ENCODE results near the gene ZFYVE19. TPM values are rescaled to one million over a fixed set of nuclear protein-coding genes. Genes with fewer than 3 reads are reported as not detected.
A peak's percentile ranks its signal among the peaks of the same experiment; 100 is the strongest.

The ZFYVE19 gene
- total RNA-seq, 1 donor from 2014 or later, result 34.4 TPM

DNA sequence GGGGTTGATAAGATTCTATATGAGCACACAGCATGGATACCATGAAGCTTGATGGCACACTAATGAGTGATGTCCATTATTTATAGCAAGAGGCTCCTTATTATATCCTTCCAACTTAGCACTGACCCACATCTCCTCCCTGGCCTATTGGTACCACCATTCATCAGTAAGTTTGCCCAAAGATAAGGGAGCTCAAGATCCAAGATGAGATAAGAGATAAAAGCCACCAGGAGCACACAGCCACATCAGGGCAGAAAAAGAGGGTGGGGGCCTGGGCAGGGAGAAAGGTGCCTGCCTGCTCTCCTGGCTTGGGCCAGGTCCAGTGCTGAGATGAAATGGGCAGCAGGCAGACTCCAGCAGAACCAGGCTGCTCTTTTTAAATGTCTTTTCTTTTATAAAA is 26.0 kb downstream of the ZFYVE19 start:
- no peak for TF ChIP-seq POLR2AphosphoS5 (IDR thresholded peaks at IDR 0.05; ENCODE audit: insufficient read depth in 1 of 2, low read depth in 1 of 2)
- TF ChIP-seq, protein P1, sequence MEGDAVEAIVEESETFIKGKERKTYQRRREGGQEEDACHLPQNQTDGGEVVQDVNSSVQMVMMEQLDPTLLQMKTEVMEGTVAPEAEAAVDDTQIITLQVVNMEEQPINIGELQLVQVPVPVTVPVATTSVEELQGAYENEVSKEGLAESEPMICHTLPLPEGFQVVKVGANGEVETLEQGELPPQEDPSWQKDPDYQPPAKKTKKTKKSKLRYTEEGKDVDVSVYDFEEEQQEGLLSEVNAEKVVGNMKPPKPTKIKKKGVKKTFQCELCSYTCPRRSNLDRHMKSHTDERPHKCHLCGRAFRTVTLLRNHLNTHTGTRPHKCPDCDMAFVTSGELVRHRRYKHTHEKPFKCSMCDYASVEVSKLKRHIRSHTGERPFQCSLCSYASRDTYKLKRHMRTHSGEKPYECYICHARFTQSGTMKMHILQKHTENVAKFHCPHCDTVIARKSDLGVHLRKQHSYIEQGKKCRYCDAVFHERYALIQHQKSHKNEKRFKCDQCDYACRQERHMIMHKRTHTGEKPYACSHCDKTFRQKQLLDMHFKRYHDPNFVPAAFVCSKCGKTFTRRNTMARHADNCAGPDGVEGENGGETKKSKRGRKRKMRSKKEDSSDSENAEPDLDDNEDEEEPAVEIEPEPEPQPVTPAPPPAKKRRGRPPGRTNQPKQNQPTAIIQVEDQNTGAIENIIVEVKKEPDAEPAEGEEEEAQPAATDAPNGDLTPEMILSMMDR (IDR thresholded peaks at IDR 0.05), result no peak
- no peak overlapping the region for H3K27ac ChIP-seq
- H3K9me3 ChIP-seq, result no peaks in the 10 kb centered on the region
- no peaks in the 10 kb centered on the region for H3K36me3 ChIP-seq
- no peak overlapping the region for H3K4me3 ChIP-seq
- intact Hi-C loops (cut with DNase I), result no loop called here
- H3K27me3 ChIP-seq, result no peaks in the 10 kb centered on the region
- no peaks in the 10 kb centered on the region for H3K4me1 ChIP-seq
- no peak for DNase-seq (ENCODE audit: extremely low spot score in 2 of 2)

DNA sequence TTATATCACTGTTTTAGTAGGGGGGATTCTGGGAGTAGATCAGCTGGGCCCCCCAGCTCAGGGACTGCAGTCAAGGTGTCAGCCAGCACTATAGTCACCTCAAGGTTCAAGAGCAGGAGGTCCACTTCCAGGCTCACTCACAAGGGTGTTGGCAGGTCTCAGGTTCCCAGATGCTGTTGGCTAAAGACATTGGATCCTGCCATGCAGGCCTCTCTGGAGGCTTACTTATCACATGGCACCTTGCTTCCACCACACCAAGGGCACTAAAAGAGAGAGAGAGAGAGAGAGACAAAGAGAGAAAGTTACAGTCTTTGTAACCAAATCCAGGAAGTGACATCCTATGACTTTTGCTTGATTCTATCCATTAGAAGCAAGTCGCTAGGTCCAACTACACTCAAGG is 29.1 kb downstream of the ZFYVE19 start:
- intact Hi-C loops (cut with DNase I), result no loop called here
- H3K27ac ChIP-seq, result no peak overlapping the region
- no peak overlapping the region for H3K4me3 ChIP-seq
- no peak for DNase-seq (ENCODE audit: extremely low spot score in 2 of 2)
- H3K4me1 ChIP-seq, result no peaks in the 10 kb centered on the region
- no peaks in the 10 kb centered on the region for H3K9me3 ChIP-seq
- no peaks in the 10 kb centered on the region for H3K27me3 ChIP-seq
- TF ChIP-seq, protein P1 (IDR thresholded peaks at IDR 0.05), result no peak
- TF ChIP-seq POLR2AphosphoS5 (IDR thresholded peaks at IDR 0.05; ENCODE audit: insufficient read depth in 1 of 2, low read depth in 1 of 2) (no peak), POLR2A (IDR thresholded peaks at IDR 0.05) (no peak)
- no peaks in the 10 kb centered on the region for H3K36me3 ChIP-seq

DNA sequence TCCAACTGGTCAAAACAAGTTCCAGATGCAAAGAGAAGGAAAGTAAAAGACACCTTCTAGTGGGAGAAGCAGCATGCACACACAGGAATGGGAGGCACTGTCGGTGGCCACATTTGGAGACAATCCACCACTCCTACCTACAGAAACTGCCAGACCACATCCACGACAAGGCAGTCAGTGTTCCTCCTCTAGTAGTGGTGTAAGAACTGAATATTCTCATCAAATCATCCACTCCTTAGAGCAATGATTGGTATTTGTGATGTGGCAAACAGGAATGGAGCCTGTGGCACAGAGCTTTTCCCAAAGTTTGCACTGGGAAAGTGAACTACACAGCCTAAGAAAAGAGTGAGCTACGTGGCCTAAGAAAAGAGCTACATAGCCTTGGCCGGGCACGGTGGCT is 31.9 kb downstream of the ZFYVE19 start:
- intact Hi-C loops (cut with DNase I), result no loop called here
- no peak overlapping the region for H3K27ac ChIP-seq
- no peaks in the 10 kb centered on the region for H3K36me3 ChIP-seq
- no peak for TF ChIP-seq POLR2A (IDR thresholded peaks at IDR 0.05)
- TF ChIP-seq, protein P1 (IDR thresholded peaks at IDR 0.05), result no peak
- no peaks in the 10 kb centered on the region for H3K9me3 ChIP-seq
- H3K4me1 ChIP-seq, result no peaks in the 10 kb centered on the region
- no peak for DNase-seq (ENCODE audit: extremely low spot score in 2 of 2)
- H3K4me3 ChIP-seq, result no peak overlapping the region
- no peaks in the 10 kb centered on the region for H3K27me3 ChIP-seq

DNA sequence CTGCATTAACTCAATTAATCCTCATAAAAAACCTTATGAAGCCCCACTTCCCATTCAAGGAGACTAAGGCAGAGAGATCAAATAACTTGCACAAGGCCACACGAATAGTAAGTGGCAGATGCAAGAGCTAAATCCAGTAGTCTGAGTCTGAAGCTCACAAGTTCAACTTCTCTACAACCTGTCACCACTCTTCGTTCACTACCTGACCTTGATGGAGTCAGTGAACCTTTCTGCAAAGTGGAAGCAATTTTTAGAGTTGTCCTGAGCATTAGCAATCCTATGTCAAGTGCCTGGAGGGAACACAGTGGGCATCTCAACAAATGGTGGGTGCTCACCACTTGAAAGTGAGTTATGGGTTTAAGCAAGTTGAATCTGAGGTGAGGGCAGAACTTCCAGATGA is 34.9 kb downstream of the ZFYVE19 start:
- no peak overlapping the region for H3K27ac ChIP-seq
- peaks cover 28% of the 10 kb centered on the region for H3K4me1 ChIP-seq
- H3K36me3 ChIP-seq, result no peaks in the 10 kb centered on the region
- H3K27me3 ChIP-seq, result no peaks in the 10 kb centered on the region
- no peak for TF ChIP-seq POLR2AphosphoS5 (IDR thresholded peaks at IDR 0.05; ENCODE audit: insufficient read depth in 1 of 2, low read depth in 1 of 2)
- TF ChIP-seq, protein P1 (IDR thresholded peaks at IDR 0.05), result no peak
- no peak for TF ChIP-seq POLR2A (IDR thresholded peaks at IDR 0.05)
- intact Hi-C loops (cut with DNase I), result no loop called here
- no peak for DNase-seq (ENCODE audit: extremely low spot score in 2 of 2)
- H3K9me3 ChIP-seq, result no peaks in the 10 kb centered on the region
- H3K4me3 ChIP-seq, result no peak overlapping the region

DNA sequence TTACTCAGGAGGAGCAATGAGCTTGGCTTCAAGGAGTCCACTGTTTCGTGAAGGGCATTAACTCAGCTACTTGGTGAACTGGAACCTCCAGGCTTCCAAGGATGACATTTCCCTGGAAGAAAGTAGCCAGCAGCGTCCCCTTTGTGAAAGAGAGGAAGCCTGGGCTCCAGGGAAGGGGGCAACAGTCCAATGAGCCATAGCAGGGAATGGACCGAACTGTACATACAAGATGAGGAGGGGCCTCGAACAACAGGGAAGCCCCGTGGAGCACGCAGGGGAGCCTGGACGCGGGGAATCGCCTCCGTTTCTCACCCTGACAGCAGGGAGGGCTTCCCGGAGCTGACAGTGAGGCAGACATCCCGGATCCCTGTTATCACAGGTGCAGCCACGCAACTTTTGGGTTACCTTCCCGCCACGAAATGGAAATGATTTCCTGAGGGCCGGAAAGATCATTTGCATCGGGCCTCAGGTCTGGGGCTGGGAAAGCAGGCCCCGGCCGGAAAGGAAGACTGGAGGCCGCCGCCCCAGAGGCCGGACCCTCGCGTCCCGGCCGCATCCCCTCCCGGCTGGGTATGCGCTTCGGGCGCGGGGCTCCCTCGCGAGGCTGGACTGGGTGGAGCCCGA is 36.5 kb downstream of the ZFYVE19 start:
- Histone ChIP-seq H3K27ac (peak overlapping the region; percentile 70), H3K9me3 (no peaks in the 10 kb centered on the region), H3K4me3 (peak overlapping the region; percentile 54 to 66), H3K4me1 (peaks cover 34% of the 10 kb centered on the region), H3K36me3 (no peaks in the 10 kb centered on the region), H3K27me3 (no peaks in the 10 kb centered on the region)
- TF ChIP-seq POLR2AphosphoS5 (IDR thresholded peaks at IDR 0.05; ENCODE audit: insufficient read depth in 1 of 2, low read depth in 1 of 2) (no peak), POLR2A (IDR thresholded peaks at IDR 0.05) (no peak)
- TF ChIP-seq, protein P1 (IDR thresholded peaks at IDR 0.05), result no peak
- intact Hi-C loops (cut with DNase I), result no loop called here
- no peak for DNase-seq (ENCODE audit: extremely low spot score in 2 of 2)
